Gastrocnemius medialis (tissue), 4 donors: ENCODE data around the gene OR52K1. TPM values are rescaled to one million over a fixed set of nuclear protein-coding genes. Genes with fewer than 3 reads are reported as not detected.
A peak's percentile ranks its signal among the peaks of the same experiment; 100 is the strongest.

Experiments used
- ATAC-seq, 2 donors: fragments of 150-250 bp; one replicate each; pipeline ENCODE4 v1.9.1; 2016
- DNase-seq, 2 donors: peaks; one replicate each; pipeline ENCODE4 v3.0.0-alpha.2; 2019
- H3K27ac ChIP-seq, 4 donors: fragments of 200-600 bp; sonication (generic); 1 replicate in 1 of 4; 2 replicates in 3 of 4; pipeline ENCODE4 v1.5.1; 2016 to 2018; ENCODE audit warnings: mild to moderate bottlenecking in 2 of 4, moderate library complexity in 1 of 4
- H3K27me3 ChIP-seq, 3 donors: fragments of 200-600 bp; sonication (generic) in 2 of 3; 1 replicate in 1 of 3; 2 replicates in 2 of 3; pipeline versions ENCODE4 v1.5.1 to v1.6.0; 2016 to 2019; ENCODE audit warnings: mild to moderate bottlenecking in 1 of 3, moderate library complexity in 1 of 3
- H3K36me3 ChIP-seq, 2 donors: fragments of 200-600 bp; sonication (generic) in 1 of 2; one replicate each; pipeline ENCODE4 v1.5.1; 2017 to 2018
- H3K4me1 ChIP-seq, 2 donors: fragments of 200-600 bp; sonication (generic) in 1 of 2; one replicate each; pipeline ENCODE4 v1.5.1; 2016 to 2017; ENCODE audit warnings: mild to moderate bottlenecking in 2 of 2
- H3K4me3 ChIP-seq, 4 donors: fragments of 200-600 bp; sonication (generic) in 3 of 4; 1 replicate in 1 of 4; 2 replicates in 3 of 4; pipeline ENCODE4 v1.5.1; 2016 to 2019; ENCODE audit warnings: mild to moderate bottlenecking in 2 of 4
- H3K9me3 ChIP-seq, 3 donors: fragments of 200-600 bp; sonication (generic) in 2 of 3; 1 replicate in 1 of 3; 2 replicates in 2 of 3; pipeline ENCODE4 v1.5.1; 2016 to 2019
- POLR2A ChIP-seq, 2 donors: fragments of 450-650 bp; IDR thresholded peaks; one replicate each; pipeline ENCODE4 v1.6.1; 2017; ENCODE audit warnings: antibody characterized with exemption in 2 of 2, mild to moderate bottlenecking in 2 of 2, moderate library complexity in 2 of 2
- in situ Hi-C, 4 donors: fragments of 200-750 bp; cut with MboI; loops; one replicate each; pipeline versions ENCODE4 v1.15.0 to v1.8.0; 2017; ENCODE audit warnings: low sequenced_read_pairs in 4 of 4
- intact Hi-C: fragments of 100-400 bp; cut with DNase I; formaldehyde crosslinking; loops from one replicate; pipeline ENCODE4 v1.15.1; 2023; ENCODE audit warnings: low total_unique reads
- total RNA-seq, 4 donors: library from RNA; depleted of rRNA; stranded (reverse); fragments of >200 nt; gene quantifications; one replicate each; pipeline versions ENCODE4 v1.1.0 to v1.2.3, GENCODE V29; 2016
- TF ChIP-seq, protein P1 (sequence below), 5 experiments: fragments of 450-650 bp in 3 of 5; fragments of 200-600 bp in 2 of 5; sonication (generic) in 2 of 5; IDR thresholded peaks in 4 of 5; conservative IDR thresholded peaks in 1 of 5; 1 replicate in 4 of 5; 2 replicates in 1 of 5; pipeline ENCODE4 v1.5.1; 2016 to 2019; ENCODE audit warnings: antibody characterized with exemption in 5 of 5, mild to moderate bottlenecking in 3 of 5, moderate library complexity in 3 of 5

OR52K1 gene
- total RNA-seq, 4 donors from 2014 or later, result not detected

GRCh38 chr11:4539603-4540219 is 57.3 kb downstream of the OR52K1 start:
- intact Hi-C loops, result loop anchor here (5.0 kb wide), 1 partner anchor 352 kb away; no protein-coding TSS in a partner anchor
- peak in 1 of 2 donors; percentile 41 for ATAC-seq
- no peaks in the 10 kb centered on the region for H3K36me3 ChIP-seq
- H3K27me3 ChIP-seq, result no peaks in the 10 kb centered on the region
- H3K27ac ChIP-seq, result no peak overlapping the region
- TF ChIP-seq POLR2A (IDR thresholded peaks at IDR 0.05), result no peak
- TF ChIP-seq, protein P1, sequence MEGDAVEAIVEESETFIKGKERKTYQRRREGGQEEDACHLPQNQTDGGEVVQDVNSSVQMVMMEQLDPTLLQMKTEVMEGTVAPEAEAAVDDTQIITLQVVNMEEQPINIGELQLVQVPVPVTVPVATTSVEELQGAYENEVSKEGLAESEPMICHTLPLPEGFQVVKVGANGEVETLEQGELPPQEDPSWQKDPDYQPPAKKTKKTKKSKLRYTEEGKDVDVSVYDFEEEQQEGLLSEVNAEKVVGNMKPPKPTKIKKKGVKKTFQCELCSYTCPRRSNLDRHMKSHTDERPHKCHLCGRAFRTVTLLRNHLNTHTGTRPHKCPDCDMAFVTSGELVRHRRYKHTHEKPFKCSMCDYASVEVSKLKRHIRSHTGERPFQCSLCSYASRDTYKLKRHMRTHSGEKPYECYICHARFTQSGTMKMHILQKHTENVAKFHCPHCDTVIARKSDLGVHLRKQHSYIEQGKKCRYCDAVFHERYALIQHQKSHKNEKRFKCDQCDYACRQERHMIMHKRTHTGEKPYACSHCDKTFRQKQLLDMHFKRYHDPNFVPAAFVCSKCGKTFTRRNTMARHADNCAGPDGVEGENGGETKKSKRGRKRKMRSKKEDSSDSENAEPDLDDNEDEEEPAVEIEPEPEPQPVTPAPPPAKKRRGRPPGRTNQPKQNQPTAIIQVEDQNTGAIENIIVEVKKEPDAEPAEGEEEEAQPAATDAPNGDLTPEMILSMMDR (IDR thresholded peaks at IDR 0.05 in 4 of 5, conservative IDR thresholded peaks at IDR 0.05 in 1 of 5), result peak in 4 of 5 experiments; percentile 6 to 58 (median 48)
- no peak overlapping the region for H3K4me3 ChIP-seq
- in situ Hi-C loops, result no loop called here
- no peaks in the 10 kb centered on the region for H3K9me3 ChIP-seq
- DNase-seq, result no peak
- no peaks in the 10 kb centered on the region for H3K4me1 ChIP-seq

- H3K27ac ChIP-seq, result no peak overlapping the region
- intact Hi-C loops, result no loop called here
- in situ Hi-C loops, result no loop called here
Observed at GRCh38 chr11:4541071-4541470, 58.6 kb downstream of the OR52K1 start.

More at GRCh38 chr11:4541071-4541470, 58.6 kb downstream of the OR52K1 start:
- no peaks in the 10 kb centered on the region for H3K4me1 ChIP-seq
- no peaks in the 10 kb centered on the region for H3K9me3 ChIP-seq
- DNase-seq (no peak), ATAC-seq (no peak)
- no peaks in the 10 kb centered on the region for H3K36me3 ChIP-seq
- TF ChIP-seq, protein P1 (IDR thresholded peaks at IDR 0.05 in 4 of 5, conservative IDR thresholded peaks at IDR 0.05 in 1 of 5), result no peak
- no peak for TF ChIP-seq POLR2A (IDR thresholded peaks at IDR 0.05)
- H3K27me3 ChIP-seq, result no peaks in the 10 kb centered on the region
- H3K4me3 ChIP-seq, result no peak overlapping the region

Other genes with a start within 250 kb of the OR52K1 start
- not detected for gene OR52B4, start 114.3 kb upstream of the OR52K1 start, total RNA-seq
- 1 to 10 TPM; 1.6 to 9.0 (median 4.2) TPM for gene TRIM21, start 88.9 kb upstream of the OR52K1 start, total RNA-seq
- not detected for gene OR52K2, start 33.4 kb upstream of the OR52K1 start, total RNA-seq
- not detected for gene OR52M1, start 62.5 kb downstream of the OR52K1 start, total RNA-seq
- gene OR52I2, start 99.1 kb downstream of the OR52K1 start, total RNA-seq, result not detected
- not detected for gene OR52I1, start 111.4 kb downstream of the OR52K1 start, total RNA-seq
- 1 to 10 TPM; 5.8 to 6.3 (median 6.0) TPM for gene TRIM68, start 125.6 kb downstream of the OR52K1 start, total RNA-seq
- not detected for gene OR51D1, start 154.8 kb downstream of the OR52K1 start, total RNA-seq
- 1 to 10 TPM in 1 of 4 donors, under 1 TPM in 3; 0.12 to 1.2 (median 0.25) TPM for gene OR51E1, start 161.3 kb downstream of the OR52K1 start, total RNA-seq
- gene OR51E2, start 215.2 kb downstream of the OR52K1 start, total RNA-seq, result under 1 TPM in 1 of 4 donors, not detected in 3; 0.24 TPM
- gene MMP26, start 222.1 kb downstream of the OR52K1 start, total RNA-seq, result not detected